NCI-H446 (cell line): ENCODE results near the gene CNTN6.
"Not testable (repeated sequence)": the region's sequence is repeated elsewhere in the genome, so short reads cannot be mapped to it uniquely, and the experiment has no call there.

Experiments used
- DNase-seq, 2 experiments: peaks; one replicate each; lab custom pipeline; 2025; lab: John Stamatoyannopoulos, UW

The CNTN6 gene

GRCh38 chr3:1288805-1289494, 196.1 kb downstream of the CNTN6 start:
- no peak for DNase-seq

DNA sequence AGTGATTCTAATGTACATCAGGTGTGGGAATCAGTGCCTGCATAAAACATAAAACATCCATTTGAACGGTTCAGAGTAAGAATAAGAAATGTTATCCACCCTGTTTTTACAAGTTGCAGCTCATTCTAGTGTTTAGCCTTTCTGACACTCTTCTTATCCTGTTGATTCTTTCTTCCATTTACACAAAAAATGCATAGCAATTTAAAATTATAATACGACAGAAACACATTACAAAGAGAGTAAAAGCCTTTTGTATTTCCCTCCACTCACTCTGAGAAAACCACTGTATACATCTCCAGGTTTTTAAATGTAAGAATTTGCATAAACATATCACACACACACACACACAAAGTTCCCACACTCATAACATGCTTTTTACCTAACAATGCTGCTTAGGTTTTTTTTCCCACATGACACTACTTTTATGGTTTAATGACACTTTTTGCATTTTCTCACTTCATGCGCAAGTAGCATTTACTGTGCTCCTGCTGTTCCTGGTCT, 199.8 kb downstream of the CNTN6 start:
- no peak for DNase-seq

DNA sequence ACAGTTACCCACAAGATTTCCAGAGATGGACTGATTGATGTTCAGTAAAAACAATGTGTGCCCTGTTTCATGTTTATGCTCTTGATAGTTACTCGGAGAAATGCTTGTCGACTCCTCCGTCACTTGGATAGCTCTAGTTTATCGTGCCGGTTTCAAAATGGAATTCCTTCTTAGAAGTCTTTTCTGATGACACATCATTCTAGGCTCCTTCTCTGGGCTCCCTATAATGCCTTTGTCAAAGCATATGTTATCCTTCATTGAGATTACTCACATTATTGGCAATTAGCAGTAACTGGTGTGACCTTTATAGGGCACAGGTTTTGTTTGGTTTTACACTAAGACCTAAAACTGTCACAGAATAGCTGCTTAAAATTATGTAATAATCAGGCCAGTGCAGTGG, 201.8 kb downstream of the CNTN6 start:
- DNase-seq = no peak

- no peak for DNase-seq
Measured at GRCh38 chr3:1318296-1319005, 225.6 kb downstream of the CNTN6 start.

- no peak for DNase-seq
Measured at GRCh38 chr3:1326546-1326945, 233.7 kb downstream of the CNTN6 start.

DNA sequence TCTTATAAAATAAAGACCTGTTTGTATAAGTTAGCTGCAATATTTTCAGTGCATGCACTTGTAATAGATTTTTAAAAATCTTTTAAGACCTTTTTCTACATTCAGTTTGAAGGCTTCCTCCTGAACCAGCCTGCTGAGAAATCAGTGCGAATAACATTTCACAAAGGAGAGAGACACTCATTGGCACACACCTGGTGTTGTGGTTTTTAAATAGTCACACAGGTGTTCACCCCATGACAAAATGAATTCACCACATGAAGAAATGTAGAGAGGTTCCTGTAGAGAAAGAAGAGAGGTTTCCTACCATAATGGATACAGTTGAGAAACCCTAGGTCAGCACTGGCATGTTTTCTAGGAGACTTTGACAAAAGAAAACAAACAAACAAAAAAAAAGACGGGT, 237.3 kb downstream of the CNTN6 start:
- DNase-seq = no peak

DNA sequence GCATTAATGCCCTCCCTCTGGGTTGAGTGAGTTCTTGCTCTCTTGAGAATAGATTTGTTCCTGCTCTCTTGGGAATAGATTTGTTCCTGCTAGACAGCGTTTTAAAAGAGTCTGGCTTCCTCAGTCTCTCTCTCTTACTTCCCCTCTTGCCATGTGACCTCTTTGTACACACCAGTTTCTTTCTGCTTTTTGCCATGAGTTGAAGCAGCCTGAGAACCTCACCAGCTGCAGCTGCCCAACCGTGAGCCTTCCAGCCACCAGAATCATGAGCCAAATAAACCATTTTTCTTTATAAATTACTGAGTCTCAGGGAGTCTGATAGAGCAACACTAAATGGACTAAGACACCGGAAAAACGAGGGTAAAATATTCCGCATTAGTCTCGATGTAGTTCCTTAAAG, 253.6 kb downstream of the CNTN6 start:
- DNase-seq = no peak

- DNase-seq = no peak
Measured at GRCh38 chr3:1348547-1348946, 255.7 kb downstream of the CNTN6 start.

- DNase-seq = no peak
Measured at GRCh38 chr3:1350885-1351284, 258.1 kb downstream of the CNTN6 start.

DNA sequence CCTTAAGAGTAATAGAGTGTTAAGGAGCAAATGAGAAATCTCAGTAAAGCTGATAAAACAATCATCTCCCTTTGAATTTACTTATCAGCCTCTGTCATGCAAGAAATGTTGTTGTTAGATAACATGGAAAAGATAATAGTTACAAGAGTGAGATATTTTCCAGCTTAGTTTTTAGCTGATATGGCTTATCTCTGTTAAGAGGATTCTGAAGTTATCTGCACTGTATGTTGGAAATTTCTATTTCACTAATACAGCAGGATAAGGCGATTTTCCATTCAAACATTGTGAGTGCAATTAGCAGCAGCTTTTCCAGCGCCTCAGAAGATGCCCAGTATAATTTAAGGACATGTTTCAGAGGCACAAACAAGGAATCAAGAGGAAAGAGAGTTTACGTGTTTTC, 262.9 kb downstream of the CNTN6 start:
- DNase-seq = no peak

- DNase-seq = no peak
Measured at GRCh38 chr3:1356101-1356500, 263.3 kb downstream of the CNTN6 start.

- DNase-seq = no peak
Measured at GRCh38 chr3:1365528-1365927, 272.7 kb downstream of the CNTN6 start.

GRCh38 chr3:1374471-1374870, 281.6 kb downstream of the CNTN6 start:
- no peak for DNase-seq

DNA sequence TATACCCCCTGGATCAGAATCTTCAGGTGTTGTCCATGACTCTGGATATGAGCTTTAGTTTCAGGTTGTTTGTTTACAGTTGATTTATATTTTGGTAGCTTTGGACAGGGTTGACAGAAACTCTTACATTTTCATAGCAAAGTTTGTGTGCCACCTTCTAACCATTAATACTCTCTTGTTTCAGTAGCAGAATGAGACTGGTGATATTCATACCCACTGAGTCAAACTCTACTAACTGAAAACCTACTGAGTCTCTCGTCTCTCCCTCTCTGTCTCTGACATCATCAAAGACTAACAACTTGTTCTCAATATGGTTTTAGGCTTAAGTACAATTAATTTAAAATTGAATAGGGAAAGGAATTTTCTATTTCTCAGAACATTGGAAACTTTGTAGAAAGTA, 282.3 kb downstream of the CNTN6 start:
- no peak for DNase-seq

DNA sequence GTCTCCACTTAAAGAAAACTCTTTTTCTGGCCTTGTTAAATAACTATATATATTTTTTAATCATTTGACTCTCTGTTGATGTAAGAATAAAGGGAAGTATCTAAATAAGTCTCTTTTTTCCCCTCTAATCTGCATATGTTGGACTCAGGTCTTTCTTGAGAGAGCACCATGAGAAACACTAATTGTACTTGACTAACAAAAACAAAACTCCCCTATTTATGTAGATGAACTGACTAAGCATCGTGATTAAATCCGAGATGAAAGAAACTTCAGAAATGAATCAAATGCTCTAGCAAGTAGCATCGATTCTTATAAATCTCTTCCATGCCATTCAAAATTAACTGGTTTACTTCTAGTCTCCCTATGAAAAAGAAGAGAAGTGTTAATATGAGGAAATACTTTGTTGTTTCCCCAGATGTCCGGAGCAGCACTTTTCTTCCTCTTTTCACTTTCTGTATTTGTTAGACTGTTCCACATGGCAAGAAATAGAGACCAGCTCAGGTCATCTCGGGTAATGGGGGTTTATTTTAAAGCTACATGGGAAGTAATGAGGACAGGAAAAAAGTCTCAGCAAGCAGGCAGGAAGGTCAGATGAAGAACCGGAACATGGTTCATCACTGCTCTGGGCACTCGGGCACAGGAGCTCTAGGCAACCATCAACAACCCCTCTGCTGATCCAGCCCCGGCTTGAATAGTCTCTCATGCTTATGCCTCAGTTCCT, 288.3 kb downstream of the CNTN6 start:
- no peak for DNase-seq

- no peak for DNase-seq
Measured at GRCh38 chr3:1381647-1382036, 288.8 kb downstream of the CNTN6 start.

GRCh38 chr3:1387396-1387905, 294.6 kb downstream of the CNTN6 start:
- DNase-seq = not testable (repeated sequence)

DNA sequence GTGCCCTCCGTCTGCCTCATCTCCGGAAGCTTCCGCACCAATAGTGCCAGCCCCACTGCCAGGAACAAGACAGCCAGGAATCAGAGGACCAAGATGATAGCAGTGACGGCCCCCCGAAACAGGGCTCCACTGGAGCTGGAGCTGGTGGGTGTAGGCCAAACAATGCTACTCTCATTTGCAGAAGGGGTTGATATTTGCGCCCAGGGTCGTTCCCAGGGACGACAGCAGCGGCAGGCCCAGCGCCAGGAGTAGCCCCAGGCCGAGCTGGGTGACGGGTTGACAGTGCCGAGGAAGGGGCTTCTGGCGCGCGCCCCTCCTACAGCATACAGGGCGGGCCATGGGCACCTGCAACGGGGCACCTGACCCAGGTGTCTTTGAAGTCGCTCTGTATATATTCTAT, 301.4 kb downstream of the CNTN6 start:
- DNase-seq = no peak

GRCh38 chr3:1400571-1400970, 307.7 kb downstream of the CNTN6 start:
- no peak for DNase-seq

- no peak for DNase-seq
Measured at GRCh38 chr3:1404270-1404962, 311.6 kb downstream of the CNTN6 start.

GRCh38 chr3:1406250-1406649, 313.4 kb downstream of the CNTN6 start:
- DNase-seq = no peak

DNA sequence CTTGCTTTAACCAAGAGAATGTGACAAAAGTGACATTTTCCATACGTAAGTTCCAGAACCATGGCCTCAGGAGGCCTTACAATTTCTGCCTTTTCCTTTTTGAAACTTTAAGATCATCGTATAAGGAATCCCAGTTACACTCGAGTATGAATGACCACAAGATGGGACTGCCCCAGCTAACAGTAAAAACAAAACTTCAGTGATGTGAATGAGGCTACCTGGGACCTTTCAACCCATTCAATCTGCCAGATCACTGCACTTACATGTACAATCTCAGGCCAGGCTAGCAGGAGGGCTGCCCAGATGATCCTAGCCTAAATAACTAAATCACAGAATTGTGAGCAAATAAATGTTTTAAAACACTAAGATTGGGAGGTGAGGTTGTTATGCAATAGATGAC, 328.8 kb downstream of the CNTN6 start:
- no peak for DNase-seq
